Middle frontal gyrus (tissue), 1 donor: ENCODE results near the gene HCLS1.
"Not testable (repeated sequence)": the region's sequence is repeated elsewhere in the genome, so short reads cannot be mapped to it uniquely, and the experiment has no call there.

Source experiments
- DNase-seq: peaks from one replicate; pipeline ENCODE4 v3.0.0-alpha.2; 2015; ENCODE audit warnings: low spot score; ENCODE audit errors: extremely low spot score

HCLS1 gene

GRCh38 chr3:121599900-121600299 lies 60.8 kb downstream of the HCLS1 start:
- DNase-seq = not testable (repeated sequence)

DNA sequence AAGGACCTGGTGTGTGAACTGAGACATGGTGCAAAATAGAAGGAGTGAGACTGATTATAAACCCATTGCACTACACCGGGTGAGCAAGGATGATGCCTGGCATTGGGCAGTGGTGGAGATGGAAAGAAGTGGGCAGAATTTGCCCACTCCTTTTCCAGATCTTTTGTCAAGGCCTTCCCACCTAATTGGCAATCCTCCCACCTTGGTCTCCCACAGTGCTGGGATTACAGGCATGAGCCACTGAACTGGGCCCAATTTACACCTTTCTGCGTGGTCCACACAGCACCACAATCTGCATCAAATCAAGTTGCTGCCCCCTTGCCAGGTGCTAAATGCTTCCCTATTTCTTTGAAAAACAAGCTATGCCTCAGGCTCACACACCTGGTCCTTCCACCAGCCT lies 62.1 kb downstream of the HCLS1 start:
- DNase-seq = no peak

DNA sequence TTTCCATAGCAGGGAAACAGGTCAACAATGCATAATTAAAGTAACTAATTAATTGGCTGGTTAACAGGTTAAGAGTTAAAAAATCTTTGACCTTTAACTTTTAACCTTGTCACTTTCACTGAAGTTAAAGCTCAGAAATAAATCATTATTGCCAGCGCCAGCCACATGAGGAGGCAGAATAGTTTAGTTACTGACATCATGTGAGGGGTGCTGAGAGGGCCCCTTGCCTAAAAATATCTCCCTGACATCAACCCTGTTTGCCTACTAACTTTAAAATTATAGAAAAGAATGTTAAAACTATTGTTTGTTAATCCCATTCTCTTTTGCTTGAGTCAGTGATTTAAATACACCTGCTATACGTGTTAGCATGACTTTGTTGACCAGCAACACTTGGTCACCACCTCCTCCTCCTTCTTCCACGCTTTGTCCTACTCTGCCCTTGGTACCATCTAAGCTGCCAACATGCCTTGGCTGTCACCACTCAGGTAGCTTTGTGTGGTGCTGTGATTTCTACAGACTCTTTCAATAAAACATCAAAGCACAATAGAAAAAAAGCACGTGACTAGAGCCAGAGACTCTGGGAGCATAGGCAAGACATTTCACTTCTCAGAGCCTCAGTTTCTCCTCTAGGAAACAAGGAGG lies 64.8 kb downstream of the HCLS1 start:
- DNase-seq = no peak

GRCh38 chr3:121594850-121595249 lies 65.9 kb downstream of the HCLS1 start:
- no peak for DNase-seq

DNA sequence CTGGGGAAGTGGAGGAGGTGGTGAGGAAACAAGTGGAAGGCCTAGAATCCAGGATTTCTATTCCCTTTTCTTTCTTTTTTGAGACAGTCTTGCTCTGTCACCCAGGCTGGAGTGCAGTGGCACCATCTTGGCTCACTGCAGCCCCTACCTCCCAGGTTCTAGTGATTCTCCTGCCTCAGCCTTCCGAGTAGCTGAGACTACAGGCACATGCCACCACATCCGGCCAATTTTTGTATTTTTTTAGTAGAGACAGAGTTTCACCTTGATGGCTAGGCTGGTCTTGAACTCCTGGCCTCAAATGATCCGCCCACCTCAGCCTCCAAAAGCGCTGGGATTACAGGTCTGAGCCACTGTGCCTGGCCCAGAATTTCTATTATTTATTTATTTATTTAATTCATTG lies 66.9 kb downstream of the HCLS1 start:
- not testable (repeated sequence) for DNase-seq

- no peak for DNase-seq
Measured at GRCh38 chr3:121592856-121593702, 67.6 kb downstream of the HCLS1 start, which contains the start of gene FBXO40. TSS of gene FBXO40 (plus strand) at chr3:121593379. CDS start at chr3:121620576, 27,197 bp downstream.

DNA sequence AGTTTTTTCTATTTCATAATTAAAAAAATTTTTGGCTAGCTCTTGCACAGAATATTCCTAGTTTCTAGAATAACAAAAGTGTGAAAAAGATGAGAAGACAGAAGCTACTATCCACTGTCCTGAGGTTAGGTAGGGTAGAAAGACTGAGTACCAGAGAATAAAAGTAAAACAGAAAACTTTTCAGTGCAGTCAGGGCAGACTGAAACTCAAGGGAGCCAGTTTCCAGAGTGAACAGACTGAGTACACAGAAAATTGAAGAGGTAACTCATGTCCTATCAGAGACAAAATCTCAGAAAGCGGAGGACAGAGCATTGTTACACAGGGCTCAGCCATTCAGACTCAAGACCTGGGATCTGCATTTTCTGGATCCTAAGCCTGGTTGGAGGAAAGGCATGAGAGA lies 76.3 kb downstream of the HCLS1 start:
- no peak for DNase-seq

DNA sequence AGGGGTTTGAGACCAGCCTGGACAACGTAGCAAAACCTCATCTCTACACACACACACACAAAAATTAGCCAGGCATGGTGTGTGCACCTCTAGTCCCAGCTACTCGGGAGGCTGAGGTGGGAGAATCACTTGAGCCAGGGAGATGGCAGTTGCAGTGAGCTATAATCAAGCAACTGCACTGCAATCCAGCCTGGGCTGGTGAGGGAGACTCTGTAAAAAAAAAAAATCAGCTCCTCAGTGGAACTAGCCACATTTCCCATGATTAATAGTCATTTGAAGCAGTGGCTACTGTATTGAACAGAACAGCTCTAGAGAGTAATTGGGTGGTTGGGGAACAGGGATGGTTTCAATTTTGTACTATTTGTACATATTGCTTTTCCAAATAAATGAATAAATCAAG lies 79.0 kb downstream of the HCLS1 start:
- no peak for DNase-seq
